Gastrocnemius medialis (tissue), 4 donors: ENCODE results near the gene ARMH2.

ENCODE experiments used
- POLR2A ChIP-seq, 2 donors: fragments of 450-650 bp; IDR thresholded peaks; one replicate each; pipeline ENCODE4 v1.6.1; 2017; ENCODE audit warnings: antibody characterized with exemption in 2 of 2, mild to moderate bottlenecking in 2 of 2, moderate library complexity in 2 of 2
- TF ChIP-seq, protein P1 (sequence below), 5 experiments: fragments of 450-650 bp in 3 of 5; fragments of 200-600 bp in 2 of 5; sonication (generic) in 2 of 5; IDR thresholded peaks in 4 of 5; conservative IDR thresholded peaks in 1 of 5; 1 replicate in 4 of 5; 2 replicates in 1 of 5; pipeline ENCODE4 v1.5.1; 2016 to 2019; ENCODE audit warnings: antibody characterized with exemption in 5 of 5, mild to moderate bottlenecking in 3 of 5, moderate library complexity in 3 of 5

GRCh38 chr6:24848461-24848860 lies 49.7 kb upstream of the ARMH2 start:
- TF ChIP-seq POLR2A (IDR thresholded peaks at IDR 0.05): no peak
- TF ChIP-seq, protein P1, sequence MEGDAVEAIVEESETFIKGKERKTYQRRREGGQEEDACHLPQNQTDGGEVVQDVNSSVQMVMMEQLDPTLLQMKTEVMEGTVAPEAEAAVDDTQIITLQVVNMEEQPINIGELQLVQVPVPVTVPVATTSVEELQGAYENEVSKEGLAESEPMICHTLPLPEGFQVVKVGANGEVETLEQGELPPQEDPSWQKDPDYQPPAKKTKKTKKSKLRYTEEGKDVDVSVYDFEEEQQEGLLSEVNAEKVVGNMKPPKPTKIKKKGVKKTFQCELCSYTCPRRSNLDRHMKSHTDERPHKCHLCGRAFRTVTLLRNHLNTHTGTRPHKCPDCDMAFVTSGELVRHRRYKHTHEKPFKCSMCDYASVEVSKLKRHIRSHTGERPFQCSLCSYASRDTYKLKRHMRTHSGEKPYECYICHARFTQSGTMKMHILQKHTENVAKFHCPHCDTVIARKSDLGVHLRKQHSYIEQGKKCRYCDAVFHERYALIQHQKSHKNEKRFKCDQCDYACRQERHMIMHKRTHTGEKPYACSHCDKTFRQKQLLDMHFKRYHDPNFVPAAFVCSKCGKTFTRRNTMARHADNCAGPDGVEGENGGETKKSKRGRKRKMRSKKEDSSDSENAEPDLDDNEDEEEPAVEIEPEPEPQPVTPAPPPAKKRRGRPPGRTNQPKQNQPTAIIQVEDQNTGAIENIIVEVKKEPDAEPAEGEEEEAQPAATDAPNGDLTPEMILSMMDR (IDR thresholded peaks at IDR 0.05 in 4 of 5, conservative IDR thresholded peaks at IDR 0.05 in 1 of 5): no peak
